ENCODE measurements around the gene BCAP29. TPM values are rescaled to one million over a fixed set of nuclear protein-coding genes. Genes with fewer than 3 reads are reported as not detected.

The BCAP29 gene
- total and polyA plus RNA-seq, 2 donors, result 46.7 to 103 TPM

GRCh38 chr7:107563775-107564552 is 16.1 kb upstream of the BCAP29 start, which contains the start of the genes COG5 and DUS4L:
Gene COG5 (minus strand): TSS chr7:107563920. CDS start chr7:107563896, 24 bp downstream.
Gene DUS4L (plus strand): TSS chr7:107563971. CDS start chr7:107567071, 3,100 bp downstream.
- H3K4me3 ChIP-seq (ENCODE audit: low read depth, low read length), result peak within 1 kb of the TSS; percentile 100
- peak; percentile 57 for DNase-seq (ENCODE audit: extremely low spot score)
- peak within 1 kb of the TSS; percentile 98 for H3K27ac ChIP-seq (ENCODE audit: low read depth)
- under 1% methylated on average over 55 of the region's 55 CpGs for WGBS
- H3K4me1 ChIP-seq (ENCODE audit: insufficient read depth), result no peaks in the 10 kb centered on the region
- no peaks in the 10 kb centered on the region for H3K36me3 ChIP-seq (ENCODE audit: insufficient read depth)

GRCh38 chr7:107564553-107565298 is 15.3 kb upstream of the BCAP29 start:
- WGBS, result 42% methylated on average over 9 of the region's 9 CpGs
- no peaks in the 10 kb centered on the region for H3K4me1 ChIP-seq (ENCODE audit: insufficient read depth)
- H3K36me3 ChIP-seq (ENCODE audit: insufficient read depth), result no peaks in the 10 kb centered on the region
- H3K27ac ChIP-seq (ENCODE audit: low read depth), result no peak overlapping the region
- no peak for DNase-seq (ENCODE audit: extremely low spot score)
- H3K4me3 ChIP-seq (ENCODE audit: low read depth, low read length), result peak overlapping the region; percentile 100

GRCh38 chr7:107570298-107570697 is 9.7 kb upstream of the BCAP29 start:
- Histone ChIP-seq H3K4me3 (ENCODE audit: low read depth, low read length) (no peak overlapping the region), H3K4me1 (ENCODE audit: insufficient read depth) (no peaks in the 10 kb centered on the region), H3K36me3 (ENCODE audit: insufficient read depth) (no peaks in the 10 kb centered on the region), H3K27ac (ENCODE audit: low read depth) (no peak overlapping the region)
- no peak for DNase-seq (ENCODE audit: extremely low spot score)
- WGBS, result 98% methylated on average over 2 of the region's 2 CpGs

- DNase-seq (ENCODE audit: extremely low spot score), result no peak
- Histone ChIP-seq H3K4me3 (ENCODE audit: low read depth, low read length) (no peak overlapping the region), H3K36me3 (ENCODE audit: insufficient read depth) (no peaks in the 10 kb centered on the region), H3K27ac (ENCODE audit: low read depth) (no peak overlapping the region), H3K4me1 (ENCODE audit: insufficient read depth) (no peaks in the 10 kb centered on the region)
- WGBS, result 87% methylated on average over 4 of the region's 4 CpGs
These were observed 6.5 kb upstream of the BCAP29 start for GRCh38 chr7:107573537-107573936.

- no peaks in the 10 kb centered on the region for H3K36me3 ChIP-seq (ENCODE audit: insufficient read depth)
- DNase-seq (ENCODE audit: extremely low spot score), result no peak
- H3K4me1 ChIP-seq (ENCODE audit: insufficient read depth), result no peaks in the 10 kb centered on the region
- H3K4me3 ChIP-seq (ENCODE audit: low read depth, low read length), result peak overlapping the region; percentile 71
- 1% methylated on average over 9 of the region's 9 CpGs for WGBS
- H3K27ac ChIP-seq (ENCODE audit: low read depth), result peak overlapping the region; percentile 94
These were observed 527 bp upstream of the BCAP29 start for GRCh38 chr7:107579554-107579884.

- Histone ChIP-seq H3K4me1 (ENCODE audit: insufficient read depth) (no peaks in the 10 kb centered on the region), H3K4me3 (ENCODE audit: low read depth, low read length) (peak overlapping the region; percentile 71), H3K27ac (ENCODE audit: low read depth) (peak overlapping the region; percentile 94), H3K36me3 (ENCODE audit: insufficient read depth) (no peaks in the 10 kb centered on the region)
- no peak for DNase-seq (ENCODE audit: extremely low spot score)
- WGBS, result 39% methylated on average over 10 of the region's 10 CpGs
These were observed 804 bp downstream of the BCAP29 start for GRCh38 chr7:107580716-107581383.

- H3K4me1 ChIP-seq (ENCODE audit: insufficient read depth), result no peaks in the 10 kb centered on the region
- H3K4me3 ChIP-seq (ENCODE audit: low read depth, low read length), result peak overlapping the region; percentile 9
- DNase-seq (ENCODE audit: extremely low spot score), result no peak
- H3K27ac ChIP-seq (ENCODE audit: low read depth), result no peak overlapping the region
- H3K36me3 ChIP-seq (ENCODE audit: insufficient read depth), result no peaks in the 10 kb centered on the region
- 53% methylated on average over 5 of the region's 5 CpGs for WGBS
These were observed 1.5 kb downstream of the BCAP29 start for GRCh38 chr7:107581387-107582013.

- WGBS, result 79% methylated on average over 2 of the region's 2 CpGs
- H3K4me3 ChIP-seq (ENCODE audit: low read depth, low read length), result no peak overlapping the region
- H3K27ac ChIP-seq (ENCODE audit: low read depth), result no peak overlapping the region
These were observed 2.8 kb downstream of the BCAP29 start for GRCh38 chr7:107582875-107583274.

GRCh38 chr7:107584716-107585115 is 4.7 kb downstream of the BCAP29 start:
- no peak overlapping the region for H3K4me3 ChIP-seq (ENCODE audit: low read depth, low read length)
- H3K27ac ChIP-seq (ENCODE audit: low read depth), result no peak overlapping the region
- no peak for DNase-seq (ENCODE audit: extremely low spot score)
- 76% methylated on average over 2 of the region's 2 CpGs for WGBS
- H3K4me1 ChIP-seq (ENCODE audit: insufficient read depth), result no peaks in the 10 kb centered on the region
- H3K36me3 ChIP-seq (ENCODE audit: insufficient read depth), result no peaks in the 10 kb centered on the region

More at GRCh38 chr7:107582875-107583274, 2.8 kb downstream of the BCAP29 start:
- Histone ChIP-seq H3K4me1 (ENCODE audit: insufficient read depth) (no peaks in the 10 kb centered on the region), H3K36me3 (ENCODE audit: insufficient read depth) (no peaks in the 10 kb centered on the region)
- no peak for DNase-seq (ENCODE audit: extremely low spot score)

GRCh38 chr7:107588529-107589130 is 8.6 kb downstream of the BCAP29 start:
- Histone ChIP-seq H3K36me3 (ENCODE audit: insufficient read depth) (no peaks in the 10 kb centered on the region), H3K27ac (ENCODE audit: low read depth) (no peak overlapping the region), H3K4me3 (ENCODE audit: low read depth, low read length) (no peak overlapping the region), H3K4me1 (ENCODE audit: insufficient read depth) (no peaks in the 10 kb centered on the region)
- DNase-seq (ENCODE audit: extremely low spot score), result no peak
- WGBS, result 89% methylated on average over 5 of the region's 5 CpGs

- Histone ChIP-seq H3K4me3 (ENCODE audit: low read depth, low read length) (no peak overlapping the region), H3K36me3 (ENCODE audit: insufficient read depth) (peaks cover 4% of the 10 kb centered on the region), H3K27ac (ENCODE audit: low read depth) (no peak overlapping the region), H3K4me1 (ENCODE audit: insufficient read depth) (no peaks in the 10 kb centered on the region)
- DNase-seq (ENCODE audit: extremely low spot score), result no peak
- WGBS, result 42% methylated on average over 3 of the region's 3 CpGs
These were observed 11.4 kb downstream of the BCAP29 start for GRCh38 chr7:107591421-107591820.

- Histone ChIP-seq H3K27ac (ENCODE audit: low read depth) (no peak overlapping the region), H3K4me1 (ENCODE audit: insufficient read depth) (no peaks in the 10 kb centered on the region), H3K4me3 (ENCODE audit: low read depth, low read length) (no peak overlapping the region), H3K36me3 (ENCODE audit: insufficient read depth) (peaks cover 4% of the 10 kb centered on the region)
- WGBS, result 90% methylated on average over 5 of the region's 5 CpGs
- DNase-seq (ENCODE audit: extremely low spot score), result no peak
These were observed 12.4 kb downstream of the BCAP29 start for GRCh38 chr7:107592361-107593024.

Data from urinary bladder (tissue), 4 donors.